GM23338 (cell line): ENCODE measurements around the gene SARDH. TPM values are rescaled to one million over a fixed set of nuclear protein-coding genes. Genes with fewer than 3 reads are reported as not detected.

ENCODE experiments used
- ATAC-seq: fragments of 200-7000 bp; cut with Tn5 transposase; 3 replicates; pipeline ENCODE4 v1.9.1; 2020
- DNase-seq: peaks from one replicate; pipeline ENCODE4 v3.0.0-alpha.2; 2015; ENCODE audit warnings: low spot score
- H2AFZ ChIP-seq: fragments of 200-600 bp; sonication (generic); 2 replicates; pipeline ENCODE4 v1.8.0; 2016; ENCODE audit warnings: antibody characterized with exemption, mild to moderate bottlenecking, moderate library complexity
- H3F3A ChIP-seq: fragments of 200-600 bp; sonication (generic); replicated peaks from 2 replicates; pipeline ENCODE4 v1.8.0; 2017; ENCODE audit warnings: antibody characterized with exemption, mixed run types, low read depth
- H3K27ac ChIP-seq: fragments of 200-600 bp; sonication (generic); 2 replicates; pipeline ENCODE4 v1.6.1; 2016; ENCODE audit warnings: low read depth
- H3K27me3 ChIP-seq: fragments of 200-600 bp; sonication (generic); 2 replicates; pipeline ENCODE4 v1.8.0; 2016; ENCODE audit warnings: mild to moderate bottlenecking, mixed run types, moderate library complexity; ENCODE audit not compliant: insufficient read depth
- H3K36me3 ChIP-seq: fragments of 200-600 bp; sonication (generic); 2 replicates; pipeline ENCODE4 v1.8.0; 2016; ENCODE audit warnings: mild to moderate bottlenecking; ENCODE audit not compliant: insufficient read depth
- H3K4me1 ChIP-seq: fragments of 200-600 bp; sonication (generic); 2 replicates; pipeline ENCODE4 v1.8.0; 2016; ENCODE audit warnings: mild to moderate bottlenecking, moderate library complexity; ENCODE audit not compliant: insufficient read depth
- H3K4me2 ChIP-seq: fragments of 200-600 bp; sonication (generic); 2 replicates; pipeline ENCODE4 v1.7.1; 2017; ENCODE audit warnings: mixed run types
- H3K4me3 ChIP-seq: fragments of 200-600 bp; sonication (generic); 2 replicates; pipeline ENCODE4 v1.6.1; 2016; ENCODE audit warnings: mixed run types
- H3K79me2 ChIP-seq: fragments of 200-600 bp; sonication (generic); replicated peaks from 2 replicates; pipeline ENCODE4 v1.8.0; 2017; ENCODE audit warnings: mild to moderate bottlenecking; ENCODE audit not compliant: insufficient read depth
- H3K9me2 ChIP-seq: fragments of 200-600 bp; sonication (generic); 2 replicates; pipeline ENCODE4 v1.8.0; 2017; ENCODE audit not compliant: insufficient read depth
- H4K20me1 ChIP-seq: fragments of 200-600 bp; sonication (generic); replicated peaks from 2 replicates; pipeline ENCODE4 v1.8.0; 2017; ENCODE audit warnings: mild to moderate bottlenecking; ENCODE audit not compliant: insufficient read depth
- H3K27ac Mint-ChIP-seq: 2 replicates; pipeline ENCODE4 v1.8.0; 2020; ENCODE audit warnings: inconsistent platforms, mild to moderate bottlenecking, moderate library complexity, mixed read lengths
- H3K27me3 Mint-ChIP-seq: 3 replicates; pipeline ENCODE4 v1.8.0; 2022; ENCODE audit warnings: low read depth, mild to moderate bottlenecking, moderate library complexity, mixed read lengths, inconsistent platforms; ENCODE audit not compliant: insufficient read depth, poor library complexity
- H3K36me3 Mint-ChIP-seq: 3 replicates; pipeline ENCODE4 v1.8.0; 2021; ENCODE audit warnings: low read depth, mild to moderate bottlenecking, inconsistent platforms, moderate library complexity, mixed read lengths
- H3K4me1 Mint-ChIP-seq: 3 replicates; pipeline ENCODE4 v1.8.0; 2020; ENCODE audit warnings: mild to moderate bottlenecking, inconsistent platforms, mixed read lengths
- H3K4me3 Mint-ChIP-seq: 3 replicates; pipeline ENCODE4 v1.8.0; 2021; ENCODE audit warnings: moderate library complexity, mild to moderate bottlenecking, inconsistent platforms, mixed read lengths
- H3K9me3 Mint-ChIP-seq: 3 replicates; pipeline ENCODE4 v1.8.0; 2020; ENCODE audit warnings: moderate library complexity, mild to moderate bottlenecking, inconsistent platforms, mixed read lengths
- CREB1 ChIP-seq: fragments of 250-450 bp; sonication (Bioruptor Pico); IDR thresholded peaks from 2 replicates; pipeline ENCODE4 v1.5.0; 2020; ENCODE audit warnings: low read depth, mild to moderate bottlenecking, moderate library complexity
- EZH2 ChIP-seq: fragments of 200-600 bp; sonication (generic); IDR thresholded peaks from one replicate; pipeline ENCODE4 v1.8.0; 2017; ENCODE audit warnings: antibody characterized with exemption, mild to moderate bottlenecking, low read depth; ENCODE audit not compliant: unreplicated experiment
- EZH2phosphoT487 ChIP-seq: fragments of 200-600 bp; sonication (generic); IDR thresholded peaks from one replicate; pipeline ENCODE4 v1.8.1; 2018; ENCODE audit warnings: antibody characterized with exemption; ENCODE audit not compliant: unreplicated experiment
- JUNB ChIP-seq: IDR thresholded peaks from one replicate; pipeline ENCODE4 v1.6.1; 2016; ENCODE audit warnings: antibody characterized with exemption; ENCODE audit not compliant: unreplicated experiment
- POLR2AphosphoS5 ChIP-seq: IDR thresholded peaks from 2 replicates; pipeline ENCODE4 v1.6.1; 2016; ENCODE audit warnings: antibody characterized with exemption, low read depth
- STAT1 ChIP-seq: IDR thresholded peaks from one replicate; pipeline ENCODE4 v1.6.1; 2016; ENCODE audit warnings: antibody characterized with exemption; ENCODE audit not compliant: unreplicated experiment
- ZNF331 ChIP-seq: fragments of 250-450 bp; sonication (Bioruptor Pico); IDR thresholded peaks from 2 replicates; pipeline ENCODE4 v1.5.0; 2020; ENCODE audit warnings: low read depth, mild to moderate bottlenecking, moderate library complexity
- polyA plus RNA-seq: library from polyadenylated mRNA; unstranded; fragments of >200 nt; fragmentation: Nextera tagmentation; extraction: Ambion mirVana; gene quantifications from 2 replicates; pipeline ENCODE4 v1.2.1, GENCODE V29; 2016
- total RNA-seq: library from RNA; depleted of rRNA; stranded (reverse); fragments of >200 nt; shearing (Covaris generic); gene quantifications from 2 replicates; pipeline ENCODE4 v1.2.3, GENCODE V29; 2014
- TF ChIP-seq, protein P1 (sequence below), 2 experiments: fragments of 200-600 bp in 1 of 2; sonication (generic) in 1 of 2; conservative IDR thresholded peaks; 2 replicates each; pipeline versions ENCODE4 v1.5.1 to v1.6.1; 2016 to 2017; ENCODE audit warnings: antibody characterized with exemption in 2 of 2, low read depth in 2 of 2, mild to moderate bottlenecking in 2 of 2, moderate library complexity in 1 of 2
- TF ChIP-seq, protein P2 (sequence below): IDR thresholded peaks from one replicate; pipeline ENCODE4 v1.6.1; 2018; ENCODE audit warnings: antibody characterized with exemption; ENCODE audit not compliant: unreplicated experiment
- TF ChIP-seq, protein P3 (sequence below): fragments of 250-450 bp; sonication (Bioruptor Pico); IDR thresholded peaks from 2 replicates; pipeline ENCODE4 v1.5.0; 2020; ENCODE audit warnings: mild to moderate bottlenecking, moderate library complexity
- TF ChIP-seq, protein P4 (sequence below): IDR thresholded peaks from 2 replicates; pipeline ENCODE4 v1.6.1; 2016; ENCODE audit warnings: antibody characterized with exemption

Gene SARDH
- total and polyA plus RNA-seq, 2 experiments from 2014 or later = 2.8 to 10.4 TPM

DNA sequence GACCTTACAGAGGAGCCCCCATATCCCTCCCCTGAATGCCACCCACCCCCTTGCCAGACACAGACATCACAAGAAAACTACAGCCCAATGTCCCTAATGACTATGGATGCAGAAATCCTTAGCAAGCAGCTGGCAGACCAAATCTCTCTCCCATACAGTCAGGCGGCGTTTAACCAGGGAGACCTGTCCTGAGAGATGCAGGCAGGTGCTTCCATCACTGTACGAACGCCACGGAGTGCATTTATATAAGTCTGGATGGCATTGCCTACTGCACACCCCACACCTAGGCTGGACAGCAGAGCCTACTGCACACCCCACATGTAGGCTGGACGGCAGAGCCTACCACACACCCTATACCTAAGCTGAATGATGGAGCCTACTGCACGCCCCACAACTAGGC, 34.4 kb upstream of the SARDH start (continued):
- TF ChIP-seq, protein P1, sequence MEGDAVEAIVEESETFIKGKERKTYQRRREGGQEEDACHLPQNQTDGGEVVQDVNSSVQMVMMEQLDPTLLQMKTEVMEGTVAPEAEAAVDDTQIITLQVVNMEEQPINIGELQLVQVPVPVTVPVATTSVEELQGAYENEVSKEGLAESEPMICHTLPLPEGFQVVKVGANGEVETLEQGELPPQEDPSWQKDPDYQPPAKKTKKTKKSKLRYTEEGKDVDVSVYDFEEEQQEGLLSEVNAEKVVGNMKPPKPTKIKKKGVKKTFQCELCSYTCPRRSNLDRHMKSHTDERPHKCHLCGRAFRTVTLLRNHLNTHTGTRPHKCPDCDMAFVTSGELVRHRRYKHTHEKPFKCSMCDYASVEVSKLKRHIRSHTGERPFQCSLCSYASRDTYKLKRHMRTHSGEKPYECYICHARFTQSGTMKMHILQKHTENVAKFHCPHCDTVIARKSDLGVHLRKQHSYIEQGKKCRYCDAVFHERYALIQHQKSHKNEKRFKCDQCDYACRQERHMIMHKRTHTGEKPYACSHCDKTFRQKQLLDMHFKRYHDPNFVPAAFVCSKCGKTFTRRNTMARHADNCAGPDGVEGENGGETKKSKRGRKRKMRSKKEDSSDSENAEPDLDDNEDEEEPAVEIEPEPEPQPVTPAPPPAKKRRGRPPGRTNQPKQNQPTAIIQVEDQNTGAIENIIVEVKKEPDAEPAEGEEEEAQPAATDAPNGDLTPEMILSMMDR (conservative IDR thresholded peaks at IDR 0.05; ENCODE audit: low read depth in 2 of 2) = no peak
- no peak for TF ChIP-seq POLR2AphosphoS5

DNA sequence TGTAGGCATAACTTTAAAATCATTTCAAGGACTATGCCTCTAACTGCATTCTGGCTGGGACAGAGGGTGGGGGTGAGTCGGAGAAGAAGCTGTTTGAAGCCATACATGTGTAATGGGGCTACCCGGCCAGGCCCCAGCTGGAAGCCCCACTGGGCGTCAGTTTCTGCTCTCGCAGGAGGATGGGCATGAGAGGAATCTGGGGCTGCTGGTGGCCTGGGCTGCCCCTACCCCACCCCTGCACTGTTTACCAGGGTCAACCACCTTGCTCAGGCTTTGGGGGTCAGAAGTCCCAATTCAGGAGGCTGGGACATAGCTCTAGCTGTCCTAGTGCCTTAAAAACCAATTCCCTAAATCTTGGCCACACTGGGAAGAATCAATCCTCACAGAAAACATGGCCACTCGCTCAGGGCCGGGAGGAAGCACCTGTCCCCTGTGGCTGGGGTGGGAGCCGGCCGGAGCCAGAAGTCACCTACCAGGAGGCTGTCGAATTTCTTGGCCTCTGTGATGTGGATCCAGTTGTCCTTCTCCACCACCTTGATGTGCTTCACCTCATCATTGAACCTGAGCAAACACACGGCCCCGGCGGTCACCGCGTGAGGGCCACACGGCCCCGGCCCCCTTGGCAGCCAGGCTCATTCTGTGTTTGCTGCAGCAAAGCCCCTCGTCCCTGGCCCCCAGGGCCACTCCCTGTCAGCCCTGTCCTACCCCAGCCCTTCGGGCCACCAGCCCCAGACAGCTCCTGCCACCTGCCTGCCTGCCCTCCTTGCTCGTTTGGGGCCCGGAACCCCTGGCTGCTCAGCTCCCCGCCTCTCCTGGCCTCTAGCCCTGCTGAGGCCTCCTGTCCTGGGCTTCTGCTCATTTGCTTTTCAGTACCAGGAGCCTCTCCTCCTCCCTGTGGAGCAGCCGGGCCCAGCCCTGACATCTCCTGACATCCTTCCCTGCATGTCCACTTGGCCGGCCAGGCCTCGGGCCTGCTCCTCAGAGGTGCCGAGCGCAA, 33.6 kb upstream of the SARDH start:
- no peaks in the 10 kb centered on the region for H3K79me2 ChIP-seq
- no peak for DNase-seq
- no peak overlapping the region for H3K4me3 ChIP-seq
- Mint-ChIP-seq H3K27ac (no peak overlapping the region), H3K9me3 (peaks cover 6% of the 10 kb centered on the region; the same call in 2 of the 3 replicates), H3K27me3 (peaks cover 3% of the 10 kb centered on the region), H3K36me3 (peaks cover 24% of the 10 kb centered on the region), H3K4me1 (no peaks in the 10 kb centered on the region), H3K4me3 (no peak overlapping the region)
- H3K4me2 ChIP-seq = no peak overlapping the region
- no peaks in the 10 kb centered on the region for H3F3A ChIP-seq
- no peaks in the 10 kb centered on the region for H3K4me1 ChIP-seq
- H2AFZ ChIP-seq = no peak overlapping the region
- no peak overlapping the region for H3K27ac ChIP-seq
- H3K27me3 ChIP-seq = no peaks in the 10 kb centered on the region
- H3K9me2 ChIP-seq = no peaks in the 10 kb centered on the region
- H4K20me1 ChIP-seq = no peaks in the 10 kb centered on the region
- H3K36me3 ChIP-seq = no peaks in the 10 kb centered on the region
- ATAC-seq = no peak
- no peak for TF ChIP-seq POLR2AphosphoS5
- no peak for TF ChIP-seq EZH2
- TF ChIP-seq, protein P2, sequence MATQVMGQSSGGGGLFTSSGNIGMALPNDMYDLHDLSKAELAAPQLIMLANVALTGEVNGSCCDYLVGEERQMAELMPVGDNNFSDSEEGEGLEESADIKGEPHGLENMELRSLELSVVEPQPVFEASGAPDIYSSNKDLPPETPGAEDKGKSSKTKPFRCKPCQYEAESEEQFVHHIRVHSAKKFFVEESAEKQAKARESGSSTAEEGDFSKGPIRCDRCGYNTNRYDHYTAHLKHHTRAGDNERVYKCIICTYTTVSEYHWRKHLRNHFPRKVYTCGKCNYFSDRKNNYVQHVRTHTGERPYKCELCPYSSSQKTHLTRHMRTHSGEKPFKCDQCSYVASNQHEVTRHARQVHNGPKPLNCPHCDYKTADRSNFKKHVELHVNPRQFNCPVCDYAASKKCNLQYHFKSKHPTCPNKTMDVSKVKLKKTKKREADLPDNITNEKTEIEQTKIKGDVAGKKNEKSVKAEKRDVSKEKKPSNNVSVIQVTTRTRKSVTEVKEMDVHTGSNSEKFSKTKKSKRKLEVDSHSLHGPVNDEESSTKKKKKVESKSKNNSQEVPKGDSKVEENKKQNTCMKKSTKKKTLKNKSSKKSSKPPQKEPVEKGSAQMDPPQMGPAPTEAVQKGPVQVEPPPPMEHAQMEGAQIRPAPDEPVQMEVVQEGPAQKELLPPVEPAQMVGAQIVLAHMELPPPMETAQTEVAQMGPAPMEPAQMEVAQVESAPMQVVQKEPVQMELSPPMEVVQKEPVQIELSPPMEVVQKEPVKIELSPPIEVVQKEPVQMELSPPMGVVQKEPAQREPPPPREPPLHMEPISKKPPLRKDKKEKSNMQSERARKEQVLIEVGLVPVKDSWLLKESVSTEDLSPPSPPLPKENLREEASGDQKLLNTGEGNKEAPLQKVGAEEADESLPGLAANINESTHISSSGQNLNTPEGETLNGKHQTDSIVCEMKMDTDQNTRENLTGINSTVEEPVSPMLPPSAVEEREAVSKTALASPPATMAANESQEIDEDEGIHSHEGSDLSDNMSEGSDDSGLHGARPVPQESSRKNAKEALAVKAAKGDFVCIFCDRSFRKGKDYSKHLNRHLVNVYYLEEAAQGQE = no peak
- no peak for TF ChIP-seq ZNF331 (CRISPR knock-in tag)
- no peak for TF ChIP-seq STAT1
- no peak for TF ChIP-seq EZH2phosphoT487
- no peak for TF ChIP-seq JUNB
- no peak for TF ChIP-seq CREB1 (CRISPR knock-in tag)
- TF ChIP-seq, protein P3, sequence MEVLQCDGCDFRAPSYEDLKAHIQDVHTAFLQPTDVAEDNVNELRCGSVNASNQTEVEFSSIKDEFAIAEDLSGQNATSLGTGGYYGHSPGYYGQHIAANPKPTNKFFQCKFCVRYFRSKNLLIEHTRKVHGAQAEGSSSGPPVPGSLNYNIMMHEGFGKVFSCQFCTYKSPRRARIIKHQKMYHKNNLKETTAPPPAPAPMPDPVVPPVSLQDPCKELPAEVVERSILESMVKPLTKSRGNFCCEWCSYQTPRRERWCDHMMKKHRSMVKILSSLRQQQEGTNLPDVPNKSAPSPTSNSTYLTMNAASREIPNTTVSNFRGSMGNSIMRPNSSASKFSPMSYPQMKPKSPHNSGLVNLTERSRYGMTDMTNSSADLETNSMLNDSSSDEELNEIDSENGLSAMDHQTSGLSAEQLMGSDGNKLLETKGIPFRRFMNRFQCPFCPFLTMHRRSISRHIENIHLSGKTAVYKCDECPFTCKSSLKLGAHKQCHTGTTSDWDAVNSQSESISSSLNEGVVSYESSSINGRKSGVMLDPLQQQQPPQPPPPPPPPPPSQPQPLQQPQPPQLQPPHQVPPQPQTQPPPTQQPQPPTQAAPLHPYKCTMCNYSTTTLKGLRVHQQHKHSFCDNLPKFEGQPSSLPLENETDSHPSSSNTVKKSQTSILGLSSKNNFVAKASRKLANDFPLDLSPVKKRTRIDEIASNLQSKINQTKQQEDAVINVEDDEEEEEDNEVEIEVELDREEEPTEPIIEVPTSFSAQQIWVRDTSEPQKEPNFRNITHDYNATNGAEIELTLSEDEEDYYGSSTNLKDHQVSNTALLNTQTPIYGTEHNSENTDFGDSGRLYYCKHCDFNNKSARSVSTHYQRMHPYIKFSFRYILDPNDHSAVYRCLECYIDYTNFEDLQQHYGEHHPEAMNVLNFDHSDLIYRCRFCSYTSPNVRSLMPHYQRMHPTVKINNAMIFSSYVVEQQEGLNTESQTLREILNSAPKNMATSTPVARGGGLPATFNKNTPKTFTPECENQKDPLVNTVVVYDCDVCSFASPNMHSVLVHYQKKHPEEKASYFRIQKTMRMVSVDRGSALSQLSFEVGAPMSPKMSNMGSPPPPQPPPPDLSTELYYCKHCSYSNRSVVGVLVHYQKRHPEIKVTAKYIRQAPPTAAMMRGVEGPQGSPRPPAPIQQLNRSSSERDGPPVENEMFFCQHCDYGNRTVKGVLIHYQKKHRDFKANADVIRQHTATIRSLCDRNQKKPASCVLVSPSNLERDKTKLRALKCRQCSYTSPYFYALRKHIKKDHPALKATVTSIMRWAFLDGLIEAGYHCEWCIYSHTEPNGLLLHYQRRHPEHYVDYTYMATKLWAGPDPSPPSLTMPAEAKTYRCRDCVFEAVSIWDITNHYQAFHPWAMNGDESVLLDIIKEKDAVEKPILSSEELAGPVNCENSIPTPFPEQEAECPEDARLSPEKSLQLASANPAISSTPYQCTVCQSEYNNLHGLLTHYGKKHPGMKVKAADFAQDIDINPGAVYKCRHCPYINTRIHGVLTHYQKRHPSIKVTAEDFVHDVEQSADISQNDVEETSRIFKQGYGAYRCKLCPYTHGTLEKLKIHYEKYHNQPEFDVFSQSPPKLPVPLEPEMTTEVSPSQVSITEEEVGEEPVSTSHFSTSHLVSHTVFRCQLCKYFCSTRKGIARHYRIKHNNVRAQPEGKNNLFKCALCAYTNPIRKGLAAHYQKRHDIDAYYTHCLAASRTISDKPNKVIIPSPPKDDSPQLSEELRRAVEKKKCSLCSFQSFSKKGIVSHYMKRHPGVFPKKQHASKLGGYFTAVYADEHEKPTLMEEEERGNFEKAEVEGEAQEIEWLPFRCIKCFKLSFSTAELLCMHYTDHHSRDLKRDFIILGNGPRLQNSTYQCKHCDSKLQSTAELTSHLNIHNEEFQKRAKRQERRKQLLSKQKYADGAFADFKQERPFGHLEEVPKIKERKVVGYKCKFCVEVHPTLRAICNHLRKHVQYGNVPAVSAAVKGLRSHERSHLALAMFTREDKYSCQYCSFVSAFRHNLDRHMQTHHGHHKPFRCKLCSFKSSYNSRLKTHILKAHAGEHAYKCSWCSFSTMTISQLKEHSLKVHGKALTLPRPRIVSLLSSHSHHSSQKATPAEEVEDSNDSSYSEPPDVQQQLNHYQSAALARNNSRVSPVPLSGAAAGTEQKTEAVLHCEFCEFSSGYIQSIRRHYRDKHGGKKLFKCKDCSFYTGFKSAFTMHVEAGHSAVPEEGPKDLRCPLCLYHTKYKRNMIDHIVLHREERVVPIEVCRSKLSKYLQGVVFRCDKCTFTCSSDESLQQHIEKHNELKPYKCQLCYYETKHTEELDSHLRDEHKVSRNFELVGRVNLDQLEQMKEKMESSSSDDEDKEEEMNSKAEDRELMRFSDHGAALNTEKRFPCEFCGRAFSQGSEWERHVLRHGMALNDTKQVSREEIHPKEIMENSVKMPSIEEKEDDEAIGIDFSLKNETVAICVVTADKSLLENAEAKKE (CRISPR knock-in tag) = no peak
- TF ChIP-seq, protein P4, sequence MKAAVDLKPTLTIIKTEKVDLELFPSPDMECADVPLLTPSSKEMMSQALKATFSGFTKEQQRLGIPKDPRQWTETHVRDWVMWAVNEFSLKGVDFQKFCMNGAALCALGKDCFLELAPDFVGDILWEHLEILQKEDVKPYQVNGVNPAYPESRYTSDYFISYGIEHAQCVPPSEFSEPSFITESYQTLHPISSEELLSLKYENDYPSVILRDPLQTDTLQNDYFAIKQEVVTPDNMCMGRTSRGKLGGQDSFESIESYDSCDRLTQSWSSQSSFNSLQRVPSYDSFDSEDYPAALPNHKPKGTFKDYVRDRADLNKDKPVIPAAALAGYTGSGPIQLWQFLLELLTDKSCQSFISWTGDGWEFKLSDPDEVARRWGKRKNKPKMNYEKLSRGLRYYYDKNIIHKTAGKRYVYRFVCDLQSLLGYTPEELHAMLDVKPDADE = no peak
